HG03139 (cell line): ENCODE measurements around the gene ASB1.

Experiments used
- ATAC-seq: cut with Tn5 transposase; IDR thresholded peaks from one replicate; pipeline ENCODE4 v1.9.1; 2021; ENCODE audit not compliant: unreplicated experiment

ASB1 gene

DNA sequence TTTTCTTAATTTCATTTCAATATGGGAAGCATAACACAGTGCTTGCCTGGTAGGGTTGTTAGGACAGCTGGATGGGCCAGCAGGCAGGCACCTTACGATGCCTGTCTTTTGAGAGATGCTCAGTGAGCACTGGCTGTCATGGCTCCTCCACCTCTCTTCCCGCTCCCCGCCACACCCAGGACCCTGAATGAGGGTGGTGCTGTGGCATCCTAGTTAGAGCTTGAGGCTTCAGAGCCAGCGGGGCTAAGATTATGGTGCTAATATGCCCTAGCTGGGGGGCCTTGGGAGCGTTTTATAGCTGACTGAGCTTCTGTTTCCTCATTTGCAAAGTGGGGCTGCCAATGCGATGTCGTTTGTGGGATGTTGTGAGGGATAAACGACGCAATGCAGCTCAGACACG is 37.7 kb downstream of the ASB1 start:
- no peak for ATAC-seq

DNA sequence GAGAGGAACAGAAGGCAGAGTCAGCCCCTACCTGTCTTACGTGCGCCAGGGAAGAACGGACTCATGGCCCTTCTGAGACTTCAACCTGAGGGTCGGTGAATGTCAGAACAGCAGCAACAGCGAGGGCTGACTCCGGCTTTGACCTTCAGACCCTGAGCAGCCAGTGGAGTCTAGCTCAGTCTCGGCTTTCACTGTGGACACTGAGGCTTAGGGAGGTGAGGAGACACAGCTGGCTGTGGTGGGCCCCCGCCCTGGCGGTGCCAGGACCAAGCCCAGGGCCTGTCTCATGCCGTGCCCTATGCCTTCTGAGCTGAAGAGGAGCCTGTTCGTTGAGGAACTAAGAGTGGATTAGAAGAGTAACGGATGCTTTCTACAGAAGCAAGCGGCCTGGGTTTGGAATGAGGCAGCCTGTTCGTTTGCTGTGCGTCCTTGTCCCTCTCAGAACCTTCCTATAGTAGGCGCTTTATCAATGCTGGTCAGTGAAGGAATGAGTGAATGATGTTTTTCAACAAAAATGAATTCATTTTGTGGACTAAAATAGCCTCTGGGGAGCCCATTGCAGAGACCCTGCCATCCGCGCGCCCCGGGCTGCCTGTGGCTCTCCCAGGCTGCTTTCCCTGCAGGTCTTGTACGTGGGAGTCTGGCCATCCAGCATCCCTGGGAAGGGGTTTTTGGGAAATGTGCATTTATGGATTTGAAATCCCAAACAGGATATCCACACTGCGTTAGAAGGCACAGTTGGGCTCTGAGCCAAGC is 38.9 kb downstream of the ASB1 start:
- ATAC-seq: no peak

GRCh38 chr2:238466243-238466756 is 39.6 kb downstream of the ASB1 start:
- no peak for ATAC-seq

DNA sequence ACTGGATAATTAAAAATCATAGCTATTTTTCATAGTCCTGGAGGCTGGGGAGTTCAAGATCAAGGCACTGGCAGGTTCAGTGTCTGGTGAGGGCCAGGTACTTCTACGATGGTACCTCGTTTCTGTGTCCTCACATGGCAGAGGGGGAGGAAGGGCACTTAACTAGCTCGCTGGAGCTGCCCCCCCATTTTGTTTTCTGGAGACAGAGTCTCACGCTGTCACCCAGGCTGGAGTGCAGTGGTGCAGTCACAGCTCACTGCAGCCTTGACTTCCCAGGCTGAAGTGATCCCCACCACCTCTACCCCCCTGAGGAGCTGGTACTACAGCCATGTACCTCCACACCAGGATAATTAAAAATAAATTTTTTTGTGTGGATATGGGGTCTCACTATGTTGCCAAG is 40.3 kb downstream of the ASB1 start:
- ATAC-seq: no peak

- no peak for ATAC-seq
Observed at GRCh38 chr2:238467792-238468191, 41.1 kb downstream of the ASB1 start.

- ATAC-seq: no peak
Observed at GRCh38 chr2:238469155-238469554, 42.4 kb downstream of the ASB1 start.

DNA sequence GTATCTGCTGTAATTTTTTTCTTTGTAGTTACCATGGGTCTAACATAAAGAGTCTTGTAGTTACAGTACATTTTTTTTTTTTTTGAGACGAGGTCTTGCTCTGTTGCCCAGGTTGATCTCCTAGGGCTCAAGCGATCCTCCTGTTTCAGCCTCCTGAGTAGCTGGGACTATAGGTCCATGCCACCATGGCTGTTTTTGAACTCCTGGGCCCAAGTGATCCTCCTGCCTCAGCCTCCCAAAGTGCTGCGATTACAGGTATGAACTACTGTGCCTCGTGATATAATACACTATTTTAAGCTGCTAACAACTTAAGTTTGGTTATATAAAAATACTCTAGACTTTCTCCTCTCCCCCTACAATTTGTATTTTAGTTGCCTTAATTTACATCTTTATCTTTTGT is 46.3 kb downstream of the ASB1 start:
- ATAC-seq: no peak

DNA sequence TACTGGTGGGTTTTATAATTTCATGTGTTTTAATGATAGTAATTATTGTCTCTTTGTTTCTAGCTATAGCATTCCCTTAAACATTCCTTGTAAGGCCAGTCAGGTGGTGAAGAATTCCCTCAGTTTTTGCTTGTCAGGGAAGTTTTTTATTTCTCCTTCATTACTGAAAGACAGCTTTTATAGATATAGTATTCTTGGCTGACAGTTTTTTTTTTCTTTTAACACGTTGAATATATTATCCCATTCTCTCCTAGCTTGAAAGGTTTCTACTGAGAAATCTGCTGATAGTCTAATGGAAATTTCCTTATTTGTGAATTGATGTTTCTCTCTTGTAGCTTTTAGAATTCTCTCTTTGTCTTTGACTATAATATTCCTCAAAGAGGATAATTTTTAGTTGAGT is 46.8 kb downstream of the ASB1 start:
- ATAC-seq: no peak

GRCh38 chr2:238475034-238475433 is 48.3 kb downstream of the ASB1 start:
- no peak for ATAC-seq

GRCh38 chr2:238475566-238475965 is 48.8 kb downstream of the ASB1 start:
- ATAC-seq: no peak

DNA sequence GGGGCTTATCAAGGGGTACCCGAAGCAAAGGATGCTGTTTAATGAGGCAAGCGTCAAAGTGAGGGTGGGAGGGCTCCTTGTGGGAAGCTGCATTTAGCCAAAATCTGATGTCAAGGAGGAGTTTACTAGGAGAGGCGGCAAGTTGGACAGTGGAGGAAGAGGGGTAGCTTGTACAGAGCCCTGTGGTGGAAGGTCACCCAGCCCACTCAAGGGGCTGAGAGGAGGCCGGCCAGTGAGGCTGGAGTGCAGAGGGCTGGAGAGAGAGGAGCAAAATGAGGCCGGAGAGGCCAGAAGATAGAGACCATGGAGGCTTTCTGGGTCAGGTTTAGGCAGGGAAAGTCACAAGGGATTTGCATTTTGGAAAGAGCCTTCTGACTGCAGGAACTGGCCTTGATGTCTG is 49.5 kb downstream of the ASB1 start:
- ATAC-seq: no peak

DNA sequence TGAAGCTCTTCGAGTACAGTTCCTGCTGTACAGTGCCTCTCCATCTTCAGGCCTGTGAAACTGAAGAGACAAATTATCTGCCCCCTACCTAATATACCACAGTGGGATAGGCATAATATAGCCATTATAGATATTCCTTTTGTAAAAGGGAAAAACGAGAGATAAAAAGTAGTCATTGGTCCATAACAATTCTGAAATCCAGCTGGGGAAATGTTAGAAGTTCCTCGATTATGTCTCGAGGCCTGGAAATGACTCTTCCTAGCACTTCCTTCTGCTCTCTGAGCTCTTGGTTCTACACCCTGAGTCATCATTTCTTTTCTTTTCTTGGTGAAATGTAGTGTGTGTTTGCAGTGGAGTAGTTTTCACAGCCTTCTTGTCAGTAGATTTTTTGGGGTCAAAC is 51.5 kb downstream of the ASB1 start:
- ATAC-seq: no peak

DNA sequence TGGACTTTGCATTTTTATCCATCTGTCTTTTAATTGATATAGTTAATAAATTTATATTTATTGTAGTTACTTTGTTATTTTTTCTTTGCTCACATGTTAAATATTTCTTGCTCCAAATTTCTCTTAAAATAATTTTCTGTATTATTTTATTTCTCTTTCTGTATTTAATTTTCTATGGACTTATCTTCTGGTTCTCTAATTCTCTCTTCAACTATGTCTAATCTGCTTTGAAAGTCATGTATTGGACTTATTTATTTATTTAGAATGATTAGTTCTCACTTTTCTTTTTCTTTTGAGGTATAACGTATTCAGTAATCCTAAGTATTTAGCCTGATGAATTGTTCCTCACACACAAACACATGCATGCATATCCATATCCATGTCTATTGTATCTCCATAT is 53.1 kb downstream of the ASB1 start:
- ATAC-seq: no peak

- no peak for ATAC-seq
Observed at GRCh38 chr2:238483021-238483420, 56.3 kb downstream of the ASB1 start.

DNA sequence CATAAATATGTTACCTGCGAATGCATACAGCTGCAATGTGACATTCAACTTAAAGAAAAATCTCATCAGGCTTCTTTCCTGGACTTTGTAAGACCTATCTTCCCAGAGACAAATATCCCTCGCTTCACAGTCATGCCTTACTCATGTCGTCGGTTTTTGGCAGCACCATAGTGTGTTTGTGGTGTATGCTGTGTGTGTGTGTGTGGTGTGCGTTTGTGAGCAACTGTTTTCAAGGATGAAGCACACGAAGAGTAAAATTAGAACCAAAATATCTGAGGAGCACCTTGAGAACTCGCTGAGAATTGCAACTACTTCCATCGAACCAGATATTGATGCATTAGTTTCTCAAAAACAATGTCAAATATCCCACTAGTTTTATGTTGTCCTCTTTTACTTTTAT is 56.9 kb downstream of the ASB1 start:
- no peak for ATAC-seq

DNA sequence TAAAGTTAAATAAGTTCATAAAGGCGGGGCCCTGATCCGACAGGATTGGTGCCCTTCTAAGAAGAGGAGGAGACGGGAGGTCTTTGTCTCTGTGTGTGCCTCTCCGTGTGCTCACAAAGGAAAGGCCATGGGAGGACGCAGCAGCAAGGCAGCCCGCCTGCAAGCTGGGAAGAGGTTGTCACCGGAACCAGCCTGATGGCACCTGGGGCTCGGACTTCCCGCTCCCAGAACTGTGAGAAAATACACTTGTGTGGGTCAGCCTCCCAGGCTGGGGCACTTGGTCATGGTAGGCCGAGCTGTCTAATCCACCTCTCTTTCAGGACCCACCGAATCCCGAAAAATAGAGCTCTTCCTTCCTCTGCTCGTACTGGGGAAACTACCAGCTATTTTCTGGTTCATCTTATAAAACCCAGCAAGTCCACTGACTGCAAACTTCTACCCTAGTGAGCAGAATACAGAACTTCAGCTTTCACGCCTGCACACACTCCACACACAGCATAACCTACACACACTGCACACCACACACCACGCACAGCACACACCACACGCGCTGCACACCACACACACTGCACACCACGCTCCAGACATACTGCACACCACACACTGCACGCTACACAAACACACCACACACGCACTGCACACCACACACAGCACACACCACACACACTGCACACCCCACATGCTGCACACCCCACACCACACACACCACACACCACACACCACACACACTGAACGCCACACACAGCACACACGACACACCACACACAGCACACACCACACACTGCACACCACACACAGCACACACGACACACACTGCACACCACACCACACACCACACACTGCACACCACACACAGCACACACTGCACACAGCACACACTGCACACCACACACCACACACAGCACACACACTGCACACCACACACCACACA is 58.1 kb downstream of the ASB1 start:
- ATAC-seq: no peak

GRCh38 chr2:238486123-238486848 is 59.6 kb downstream of the ASB1 start:
- ATAC-seq: no peak

DNA sequence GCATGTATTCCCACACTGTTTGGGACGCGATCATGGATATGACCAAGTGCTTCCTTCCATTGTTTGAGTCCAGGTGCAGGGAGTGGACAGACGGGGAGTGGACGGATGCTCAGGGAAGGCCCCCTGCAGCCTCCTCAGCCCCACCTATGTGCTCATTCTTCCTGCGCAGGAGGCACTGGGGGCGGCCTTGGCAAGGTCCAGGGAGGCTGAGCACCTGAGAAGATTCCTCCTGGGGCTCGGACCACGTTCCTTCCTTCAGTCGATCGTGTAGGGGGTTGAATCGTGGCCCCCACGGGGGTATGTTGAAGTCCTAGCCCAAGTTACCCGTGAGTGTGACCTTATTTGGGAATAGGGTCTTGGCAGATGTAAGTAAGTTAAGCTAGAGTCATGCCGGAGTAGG is 60.4 kb downstream of the ASB1 start:
- no peak for ATAC-seq

GRCh38 chr2:238487652-238488346 is 61.1 kb downstream of the ASB1 start:
- no peak for ATAC-seq

- ATAC-seq: no peak
Observed at GRCh38 chr2:238488347-238488826, 61.7 kb downstream of the ASB1 start.

DNA sequence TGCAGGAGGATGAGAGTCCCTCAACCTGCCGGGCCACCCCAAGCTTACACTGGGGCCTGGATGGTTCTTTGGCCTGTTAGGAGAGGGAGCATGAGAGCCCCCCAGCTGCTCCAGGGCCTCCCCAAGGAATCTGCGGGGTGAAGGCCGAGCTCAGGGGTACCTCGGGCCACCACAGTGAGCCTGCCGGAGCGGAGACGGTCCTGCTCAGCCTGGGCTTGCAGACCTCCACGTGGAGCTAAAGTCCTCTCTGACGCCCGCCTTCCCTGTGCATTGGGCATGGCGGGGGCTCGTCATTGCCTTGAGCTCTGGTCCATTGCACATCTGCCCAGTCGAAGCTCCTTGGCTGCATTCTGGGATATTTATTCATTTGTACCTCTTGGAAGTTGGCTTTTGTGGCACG is 62.7 kb downstream of the ASB1 start:
- ATAC-seq: no peak
